GM12872 (cell line): ENCODE results near the gene MDK.

Source experiments
- TF ChIP-seq, protein P1 (sequence below): IDR thresholded peaks from 3 replicates; pipeline ENCODE4 v1.5.1; 2011; ENCODE audit warnings: low read depth, mild to moderate bottlenecking, low read length, moderate library complexity; ENCODE audit not compliant: insufficient read depth

MDK gene

DNA sequence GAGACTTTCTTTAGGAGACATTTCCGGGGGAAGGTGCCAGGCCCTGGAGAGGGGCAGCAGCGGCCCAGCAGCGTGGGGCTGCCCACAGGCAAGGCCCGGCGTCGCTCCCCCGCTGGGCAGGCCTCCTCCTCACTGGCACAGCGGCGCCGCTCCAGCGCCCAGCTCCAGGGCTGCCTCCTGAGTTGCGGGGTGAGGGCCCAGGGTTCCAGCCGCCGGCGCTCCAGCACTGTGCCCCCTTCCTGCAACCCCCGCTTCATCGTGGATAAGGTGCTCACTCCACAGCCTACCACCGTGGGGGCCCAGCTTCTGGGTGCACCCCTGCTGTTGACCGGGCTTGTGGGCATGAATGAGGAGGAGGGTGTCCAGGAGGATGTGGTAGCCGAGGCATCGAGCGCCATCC, 15.2 kb upstream of the MDK start:
- TF ChIP-seq, protein P1, sequence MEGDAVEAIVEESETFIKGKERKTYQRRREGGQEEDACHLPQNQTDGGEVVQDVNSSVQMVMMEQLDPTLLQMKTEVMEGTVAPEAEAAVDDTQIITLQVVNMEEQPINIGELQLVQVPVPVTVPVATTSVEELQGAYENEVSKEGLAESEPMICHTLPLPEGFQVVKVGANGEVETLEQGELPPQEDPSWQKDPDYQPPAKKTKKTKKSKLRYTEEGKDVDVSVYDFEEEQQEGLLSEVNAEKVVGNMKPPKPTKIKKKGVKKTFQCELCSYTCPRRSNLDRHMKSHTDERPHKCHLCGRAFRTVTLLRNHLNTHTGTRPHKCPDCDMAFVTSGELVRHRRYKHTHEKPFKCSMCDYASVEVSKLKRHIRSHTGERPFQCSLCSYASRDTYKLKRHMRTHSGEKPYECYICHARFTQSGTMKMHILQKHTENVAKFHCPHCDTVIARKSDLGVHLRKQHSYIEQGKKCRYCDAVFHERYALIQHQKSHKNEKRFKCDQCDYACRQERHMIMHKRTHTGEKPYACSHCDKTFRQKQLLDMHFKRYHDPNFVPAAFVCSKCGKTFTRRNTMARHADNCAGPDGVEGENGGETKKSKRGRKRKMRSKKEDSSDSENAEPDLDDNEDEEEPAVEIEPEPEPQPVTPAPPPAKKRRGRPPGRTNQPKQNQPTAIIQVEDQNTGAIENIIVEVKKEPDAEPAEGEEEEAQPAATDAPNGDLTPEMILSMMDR, result no peak

DNA sequence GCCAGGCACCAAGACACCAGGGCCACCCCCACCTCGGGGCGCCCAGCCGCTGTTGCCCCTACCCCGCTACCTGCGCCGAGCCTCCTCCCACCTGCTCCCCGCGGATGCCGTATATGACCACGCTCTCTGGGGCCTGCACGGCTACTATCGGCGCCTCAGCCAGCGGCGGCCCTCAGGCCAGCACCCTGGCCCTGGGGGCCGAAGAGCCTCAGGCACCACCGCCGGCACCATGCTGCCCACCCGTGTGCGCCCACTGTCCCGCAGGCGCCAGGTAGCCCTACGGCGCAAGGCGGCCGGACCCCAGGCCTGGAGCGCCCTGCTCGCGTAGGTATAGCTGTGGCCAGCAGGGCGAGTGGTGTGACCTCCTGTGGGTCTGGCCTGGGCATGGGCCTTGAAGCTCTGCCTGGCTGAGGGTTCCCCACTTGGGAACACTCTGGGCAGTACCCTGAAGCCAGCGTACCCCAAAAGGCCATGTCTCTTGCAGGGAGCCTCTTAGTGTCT, 14.8 kb upstream of the MDK start:
- TF ChIP-seq, protein P1, result no peak

DNA sequence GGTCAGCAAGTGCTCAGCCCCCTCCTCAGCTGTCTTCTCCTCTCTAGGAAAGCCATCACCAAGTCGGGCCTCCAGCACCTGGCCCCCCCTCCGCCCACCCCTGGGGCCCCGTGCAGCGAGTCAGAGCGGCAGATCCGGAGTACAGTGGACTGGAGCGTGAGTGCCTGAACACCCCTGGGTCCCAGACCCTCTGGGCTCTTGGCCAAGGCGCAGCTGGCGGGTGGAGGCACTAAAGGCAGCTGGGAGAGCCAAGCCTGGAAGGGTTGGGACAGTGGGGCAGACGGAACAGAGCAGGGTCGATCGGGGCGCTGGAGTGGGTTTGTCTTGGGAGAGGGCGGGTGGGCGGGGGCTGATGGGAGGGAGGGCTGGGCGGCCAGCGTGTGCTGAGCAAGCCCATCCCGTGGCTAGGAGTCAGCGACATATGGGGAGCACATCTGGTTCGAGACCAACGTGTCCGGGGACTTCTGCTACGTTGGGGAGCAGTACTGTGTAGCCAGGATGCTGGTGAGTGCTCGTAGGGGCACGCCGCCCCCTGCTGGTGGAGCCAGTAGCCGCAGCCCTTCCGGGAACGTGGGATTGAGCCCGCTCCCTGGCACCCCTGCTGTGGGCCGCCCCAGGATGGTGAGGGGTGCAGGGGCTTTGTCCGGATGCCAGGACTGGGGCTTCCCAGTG, 14.1 kb upstream of the MDK start:
- TF ChIP-seq, protein P1, result peak; percentile 91

DNA sequence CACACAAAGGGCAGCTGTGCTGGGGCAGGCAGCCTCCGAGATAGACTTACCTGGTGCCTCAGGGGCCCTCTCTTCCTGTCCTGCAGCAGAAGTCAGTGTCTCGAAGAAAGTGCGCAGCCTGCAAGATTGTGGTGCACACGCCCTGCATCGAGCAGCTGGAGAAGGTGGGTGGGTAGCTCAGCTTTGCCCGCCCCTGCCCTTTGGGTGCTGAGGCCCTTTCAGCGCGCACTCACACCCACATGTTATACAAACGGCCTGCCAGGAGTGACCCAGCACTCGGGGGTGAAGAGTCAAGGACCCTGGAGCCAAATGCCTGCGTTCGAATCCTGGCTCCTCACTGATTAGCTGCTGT, 13.6 kb upstream of the MDK start:
- TF ChIP-seq, protein P1, result no peak

DNA sequence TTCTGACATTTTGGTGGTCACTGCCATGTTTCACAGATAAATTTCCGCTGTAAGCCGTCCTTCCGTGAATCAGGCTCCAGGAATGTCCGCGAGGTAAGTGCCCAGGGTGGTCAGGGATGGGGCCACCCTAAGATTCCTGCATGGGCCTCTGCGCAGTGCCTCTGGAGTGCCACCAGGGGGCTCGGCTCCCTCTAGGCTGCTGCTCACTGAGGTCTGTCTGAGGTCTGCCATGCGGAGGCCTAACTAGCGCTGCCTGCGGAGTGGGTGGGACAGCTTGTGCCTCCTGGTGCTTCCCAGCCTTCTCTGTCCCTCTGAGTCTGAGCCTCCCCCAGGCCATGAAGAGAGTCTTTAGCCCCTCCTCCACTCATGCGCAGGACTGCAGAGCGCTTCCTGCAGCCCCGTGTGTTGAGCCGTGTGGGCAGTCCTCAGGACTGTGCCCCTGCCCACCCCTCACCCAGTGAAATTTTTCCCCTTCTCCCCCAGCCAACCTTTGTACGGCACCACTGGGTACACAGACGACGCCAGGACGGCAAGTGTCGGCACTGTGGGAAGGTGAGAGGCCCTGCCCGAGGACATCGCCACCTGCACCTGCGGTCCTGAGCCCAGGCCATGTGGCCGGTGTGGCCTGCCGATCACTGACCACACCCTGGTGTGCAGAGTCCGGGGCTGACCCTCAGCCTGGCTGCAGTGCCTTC, 11.9 kb upstream of the MDK start:
- TF ChIP-seq, protein P1, result peak; percentile 100

DNA sequence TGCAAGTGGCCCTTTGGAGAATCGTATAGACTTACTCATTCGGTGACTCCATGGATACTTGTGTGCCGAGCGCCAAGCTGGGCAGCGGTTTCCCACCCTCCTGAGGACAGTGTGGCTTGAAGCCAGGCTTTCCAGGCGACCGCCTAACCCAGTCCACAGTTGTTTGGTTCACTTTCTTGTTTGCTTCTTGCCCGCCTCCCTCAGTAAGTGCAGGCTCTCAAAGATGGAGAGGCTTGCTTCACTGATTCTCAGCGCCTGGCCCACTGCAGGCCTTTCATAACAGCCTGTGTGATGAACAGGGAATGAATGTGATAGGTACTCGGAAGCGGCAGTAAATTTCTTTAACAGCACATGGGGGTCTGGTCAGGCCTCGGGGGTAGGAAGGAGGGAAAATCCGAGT, 11.2 kb upstream of the MDK start:
- TF ChIP-seq, protein P1, result no peak

DNA sequence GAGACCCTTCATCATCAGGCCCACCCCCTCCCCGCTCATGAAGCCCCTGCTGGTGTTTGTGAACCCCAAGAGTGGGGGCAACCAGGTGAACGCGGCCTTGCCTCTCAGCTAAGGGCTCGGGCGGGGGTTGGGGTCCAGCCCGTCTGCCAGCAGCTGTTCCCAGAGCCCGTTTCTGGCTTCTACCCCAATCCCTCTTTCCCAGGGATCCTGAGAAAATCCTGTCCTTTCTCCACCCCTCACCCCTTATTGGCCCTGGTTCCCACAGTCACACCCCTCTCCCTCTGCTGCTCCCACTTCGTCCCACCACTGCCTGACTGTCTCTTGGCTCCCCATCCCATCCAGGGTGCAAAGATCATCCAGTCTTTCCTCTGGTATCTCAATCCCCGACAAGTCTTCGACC, 9.4 kb upstream of the MDK start:
- TF ChIP-seq, protein P1, result no peak
